Ovary (tissue), 9 donors: ENCODE results near the gene ABLIM1. TPM values are rescaled to one million over a fixed set of nuclear protein-coding genes. Genes with fewer than 3 reads are reported as not detected.
A peak's percentile ranks its signal among the peaks of the same experiment; 100 is the strongest.

ENCODE experiments used
- DNase-seq, 5 donors: peaks; one replicate each; pipeline ENCODE4 v3.0.0-alpha.2; 2019 to 2020
- H3K27ac ChIP-seq, 2 donors: fragments of 200-600 bp; one replicate each; pipeline versions ENCODE4 v1.5.1 to v1.8.0; 2019 to 2022
- H3K27me3 ChIP-seq: fragments of 200-600 bp; one replicate; pipeline ENCODE4 v1.8.0; 2022
- H3K36me3 ChIP-seq: fragments of 200-600 bp; sonication (generic); one replicate; pipeline ENCODE4 v1.5.1; 2019
- H3K4me1 ChIP-seq: one replicate; pipeline ENCODE4 v1.8.1; 2013; ENCODE audit warnings: mild to moderate bottlenecking, moderate library complexity; ENCODE audit not compliant: insufficient read depth
- H3K4me3 ChIP-seq: fragments of 200-600 bp; sonication (generic); one replicate; pipeline ENCODE4 v1.5.1; 2017
- H3K9me3 ChIP-seq, 2 donors: fragments of 200-600 bp in 1 of 2; sonication (generic) in 1 of 2; one replicate each; pipeline versions ENCODE4 v1.5.1 to v1.8.1; 2013 to 2019; ENCODE audit warnings: mild to moderate bottlenecking in 1 of 2, moderate library complexity in 1 of 2
- CTCF ChIP-seq, 3 donors: fragments of 450-650 bp in 2 of 3; fragments of 200-600 bp in 1 of 3; IDR thresholded peaks; one replicate each; pipeline versions ENCODE4 v1.5.1 to v1.8.0; 2016 to 2022; ENCODE audit warnings: antibody characterized with exemption in 3 of 3, mild to moderate bottlenecking in 1 of 3
- EP300 ChIP-seq: sonication (generic); formaldehyde crosslinking; IDR thresholded peaks from one replicate; pipeline ENCODE4 v1.6.1; 2017; ENCODE audit warnings: antibody characterized with exemption
- POLR2A ChIP-seq: fragments of 450-650 bp; IDR thresholded peaks from one replicate; pipeline ENCODE4 v1.6.1; 2017; ENCODE audit warnings: antibody characterized with exemption, mild to moderate bottlenecking, moderate library complexity
- WGBS, 3 donors: extraction: QIAGEN DNeasy Blood & Tissue Kit in 1 of 3; methylation state at CpG; one replicate each; pipeline versions ENCODE4 v1.1.5 to v1.1.7; 2013 to 2017; 5-methylcytosine and 5-hydroxymethylcytosine counted together
- intact Hi-C, 4 donors: fragments of 100-400 bp; cut with DNase I; formaldehyde crosslinking; loops; one replicate each; pipeline versions ENCODE4 v1.11.0 to v1.15.1; 2022 to 2023
- polyA plus RNA-seq, 2 donors: library from polyadenylated mRNA; stranded (reverse); fragments of 200-250 nt in 1 of 2; fragments of 350-450 nt in 1 of 2; fragmentation: Illumina TruSeq in 1 of 2; extraction: RNeasy Lipid Tissue Mini Kit (QIAGEN cat#74804) in 1 of 2; gene quantifications; one replicate each; pipeline ENCODE4 v1.2.3, GENCODE V29; 2013 to 2014
- total RNA-seq, 7 donors: library from RNA; depleted of rRNA in 2 of 7; stranded (reverse); fragments of >200 nt in 2 of 7; fragmentation: NEBNext Ultra II Directional in 3 of 7; extraction: Animal tissue kit (Norgen Biotek cat#: 25700) in 3 of 7; gene quantifications; one replicate each; pipeline versions ENCODE4 v1.1.0 to v1.2.4, GENCODE V29; 2016 to 2023
- donor health status: DM: no; HTN: no; CAD: no; lungs with moderate emphysema.
- donor health status: DM: no; HTN: no; CAD: no.
- donor health status: Bipolar disorder and iron deficiency.
- donor health status: DM: yes; HTN: yes; CAD: no.
- donor health status: DM: no; HTN: no; CAD: no.
- donor health status: DM: yes; HTN: yes; CAD: no.

The ABLIM1 gene
- total and polyA plus RNA-seq, 9 donors = 155 to 505 (median 283) TPM

GRCh38 chr10:114539623-114540022, 118.5 kb downstream of the ABLIM1 start:
- Histone ChIP-seq H3K4me3 (no peak overlapping the region), H3K27me3 (no peaks in the 10 kb centered on the region), H3K9me3 (no peaks in the 10 kb centered on the region), H3K36me3 (no peaks in the 10 kb centered on the region), H3K4me1 (peaks cover 18% of the 10 kb centered on the region), H3K27ac (peak overlapping the region in 1 of 2 donors; percentile 81)
- intact Hi-C loops = loop anchor here in 2 of 4 donors (5.0 to 10.0 kb wide), 3 partner anchors 67 to 237 kb away; no protein-coding TSS in a partner anchor
- no peak for DNase-seq
- TF ChIP-seq CTCF (IDR thresholded peaks at IDR 0.05) (no peak), POLR2A (no peak), EP300 (no peak)
- 74 to 89% (median 88%) methylated on average over 2 of the region's 2 CpGs for WGBS, 3 donors

DNA sequence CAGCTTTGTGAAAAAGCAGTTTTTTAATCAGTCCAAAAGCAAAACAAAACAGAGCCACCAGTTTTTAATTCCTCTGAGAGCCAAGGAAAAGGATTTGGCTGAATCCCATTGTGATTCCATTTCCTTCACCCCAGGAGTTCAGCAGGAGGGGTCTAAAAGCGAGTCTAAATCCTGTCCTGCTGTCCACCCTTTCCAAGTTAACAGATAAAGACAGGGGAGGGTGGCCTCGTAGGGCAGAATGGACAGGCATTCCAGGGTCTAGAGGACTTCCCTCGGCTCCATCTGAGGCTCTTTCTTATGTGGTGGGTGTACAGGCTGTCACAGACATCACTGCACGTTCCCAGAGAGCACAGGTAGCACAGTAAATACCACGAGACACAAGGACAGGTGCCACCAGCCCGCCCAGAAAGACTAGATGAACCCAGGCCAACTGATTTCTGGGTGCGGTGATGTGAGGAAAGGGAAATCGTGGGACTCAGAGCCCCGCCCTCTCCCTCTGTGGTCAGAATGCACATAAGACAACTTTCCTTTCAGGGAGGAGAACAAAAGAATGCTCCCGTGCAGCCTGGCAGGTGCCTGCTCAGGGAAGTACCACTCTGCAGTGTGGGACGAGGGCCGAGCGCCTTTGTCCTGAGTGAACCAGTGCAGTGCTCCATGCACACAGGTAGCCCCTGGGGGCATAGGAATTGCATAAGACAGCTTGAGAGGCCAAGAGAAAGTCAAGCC, 119.7 kb downstream of the ABLIM1 start:
- intact Hi-C loops = no loop called here
- DNase-seq = peak in 1 of 5 donors; percentile 43
- peak overlapping the region in 1 of 2 donors; percentile 21 for H3K27ac ChIP-seq
- no peaks in the 10 kb centered on the region for H3K27me3 ChIP-seq
- H3K36me3 ChIP-seq = no peaks in the 10 kb centered on the region
- TF ChIP-seq CTCF (IDR thresholded peaks at IDR 0.05) (no peak), POLR2A (no peak), EP300 (no peak)
- H3K4me1 ChIP-seq = peaks cover 21% of the 10 kb centered on the region
- no peak overlapping the region for H3K4me3 ChIP-seq
- 54 to 57% (median 55%) methylated on average over 13 of the region's 13 CpGs for WGBS, 3 donors
- no peaks in the 10 kb centered on the region for H3K9me3 ChIP-seq

- intact Hi-C loops = no loop called here
- Histone ChIP-seq H3K4me3 (no peak overlapping the region), H3K36me3 (no peaks in the 10 kb centered on the region), H3K4me1 (peaks cover 21% of the 10 kb centered on the region), H3K9me3 (no peaks in the 10 kb centered on the region), H3K27me3 (no peaks in the 10 kb centered on the region), H3K27ac (no peak overlapping the region)
- 9 to 33% (median 29%) methylated on average over 1 of the region's 1 CpG for WGBS, 3 donors
- DNase-seq = no peak
- TF ChIP-seq POLR2A (no peak), CTCF (IDR thresholded peaks at IDR 0.05) (no peak), EP300 (no peak)
Measured at GRCh38 chr10:114537736-114538135, 120.3 kb downstream of the ABLIM1 start.

DNA sequence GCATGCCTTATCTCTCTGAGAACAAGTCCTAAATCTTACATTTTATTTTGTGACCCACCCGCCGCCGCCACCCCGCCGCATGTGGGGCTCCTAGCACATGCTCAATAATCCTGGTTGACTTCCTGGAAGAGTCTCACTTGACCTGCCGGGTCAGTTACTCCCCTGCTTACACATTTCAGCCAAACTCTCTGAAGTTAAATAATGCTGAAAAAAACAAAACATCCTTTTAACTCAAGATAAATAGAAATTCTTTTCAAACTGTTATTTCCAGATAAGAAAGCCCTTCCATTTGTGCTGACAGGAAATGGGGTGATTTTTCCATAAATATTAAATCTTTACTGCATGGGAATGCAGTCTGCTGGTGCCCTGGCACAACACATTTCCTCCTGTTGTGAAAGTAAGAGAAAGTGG, 123.5 kb downstream of the ABLIM1 start:
- no peak for TF ChIP-seq CTCF (IDR thresholded peaks at IDR 0.05)
- TF ChIP-seq POLR2A = no peak
- no peak for TF ChIP-seq EP300
- WGBS, 3 donors = 19 to 48% (median 32%) methylated on average over 6 of the region's 6 CpGs
- no peak for DNase-seq
- H3K36me3 ChIP-seq = no peaks in the 10 kb centered on the region
- no peak overlapping the region for H3K27ac ChIP-seq
- peaks cover 14% of the 10 kb centered on the region for H3K4me1 ChIP-seq
- H3K4me3 ChIP-seq = no peak overlapping the region
- H3K27me3 ChIP-seq = no peaks in the 10 kb centered on the region
- intact Hi-C loops = no loop called here
- H3K9me3 ChIP-seq = no peaks in the 10 kb centered on the region
